GM10266 (cell line): ENCODE data around the gene XRN2.

Experiments
- DNase-seq: peaks from one replicate; pipeline ENCODE4 v3.0.0; 2012; ENCODE audit errors: extremely low spot score
- CTCF ChIP-seq: IDR thresholded peaks from 2 replicates; pipeline ENCODE4 v1.5.1; 2012; ENCODE audit warnings: mild to moderate bottlenecking, low read depth; ENCODE audit not compliant: control insufficient read depth, insufficient read depth; ENCODE audit errors: missing control alignments

Gene XRN2

GRCh38 chr20:21377701-21378100, 74.6 kb downstream of the XRN2 start:
- DNase-seq = no peak
- TF ChIP-seq CTCF = no peak

- no peak for DNase-seq
- TF ChIP-seq CTCF = no peak
Measured at GRCh38 chr20:21378259-21378658, 75.1 kb downstream of the XRN2 start.

- TF ChIP-seq CTCF = no peak
- no peak for DNase-seq
Measured at GRCh38 chr20:21380711-21381110, 77.6 kb downstream of the XRN2 start.

- TF ChIP-seq CTCF = no peak
- DNase-seq = no peak
Measured at GRCh38 chr20:21381619-21382018, 78.5 kb downstream of the XRN2 start.

GRCh38 chr20:21384308-21384892, 81.3 kb downstream of the XRN2 start:
- no peak for DNase-seq
- TF ChIP-seq CTCF = no peak

- no peak for DNase-seq
- TF ChIP-seq CTCF = no peak
Measured at GRCh38 chr20:21386111-21386510, 83.0 kb downstream of the XRN2 start.

GRCh38 chr20:21387528-21387927, 84.4 kb downstream of the XRN2 start:
- TF ChIP-seq CTCF = no peak
- DNase-seq = no peak
